ENCODE data around the gene NSF.
"Not testable (repeated sequence)": the region's sequence is repeated elsewhere in the genome, so short reads cannot be mapped to it uniquely, and the experiment has no call there.

Gene NSF

GRCh38 chr17:46742565-46743270 is 152.2 kb downstream of the NSF start:
- Histone ChIP-seq H3K4me3 (ENCODE audit: low read depth, low read length) (no peak overlapping the region), H3K36me3 (ENCODE audit: control insufficient read depth, insufficient read depth, low read length) (no peaks in the 10 kb centered on the region), H3K9me3 (ENCODE audit: control insufficient read depth, insufficient read depth, low read length) (no peaks in the 10 kb centered on the region), H3K9ac (ENCODE audit: low read depth, low read length) (no peak overlapping the region), H3K27me3 (ENCODE audit: control insufficient read depth, insufficient read depth, low read length) (no peaks in the 10 kb centered on the region), H3K4me1 (ENCODE audit: control insufficient read depth, insufficient read depth, low read length) (no peaks in the 10 kb centered on the region)

GRCh38 chr17:46744441-46744840 is 154.0 kb downstream of the NSF start:
- H3K36me3 ChIP-seq (ENCODE audit: control insufficient read depth, insufficient read depth, low read length): no peaks in the 10 kb centered on the region
- H3K9me3 ChIP-seq (ENCODE audit: control insufficient read depth, insufficient read depth, low read length): no peaks in the 10 kb centered on the region
- H3K9ac ChIP-seq (ENCODE audit: low read depth, low read length): no peak overlapping the region
- H3K4me1 ChIP-seq (ENCODE audit: control insufficient read depth, insufficient read depth, low read length): no peaks in the 10 kb centered on the region
- H3K4me3 ChIP-seq (ENCODE audit: low read depth, low read length): no peak overlapping the region
- no peaks in the 10 kb centered on the region for H3K27me3 ChIP-seq (ENCODE audit: control insufficient read depth, insufficient read depth, low read length)

GRCh38 chr17:46745376-46745775 is 154.9 kb downstream of the NSF start:
- H3K27me3 ChIP-seq (ENCODE audit: control insufficient read depth, insufficient read depth, low read length): no peaks in the 10 kb centered on the region
- no peaks in the 10 kb centered on the region for H3K4me1 ChIP-seq (ENCODE audit: control insufficient read depth, insufficient read depth, low read length)
- H3K4me3 ChIP-seq (ENCODE audit: low read depth, low read length): no peak overlapping the region
- no peak overlapping the region for H3K9ac ChIP-seq (ENCODE audit: low read depth, low read length)
- no peaks in the 10 kb centered on the region for H3K36me3 ChIP-seq (ENCODE audit: control insufficient read depth, insufficient read depth, low read length)
- no peaks in the 10 kb centered on the region for H3K9me3 ChIP-seq (ENCODE audit: control insufficient read depth, insufficient read depth, low read length)

- no peaks in the 10 kb centered on the region for H3K36me3 ChIP-seq (ENCODE audit: control insufficient read depth, insufficient read depth, low read length)
- no peaks in the 10 kb centered on the region for H3K9me3 ChIP-seq (ENCODE audit: control insufficient read depth, insufficient read depth, low read length)
- no peaks in the 10 kb centered on the region for H3K4me1 ChIP-seq (ENCODE audit: control insufficient read depth, insufficient read depth, low read length)
- H3K27me3 ChIP-seq (ENCODE audit: control insufficient read depth, insufficient read depth, low read length): no peaks in the 10 kb centered on the region
- H3K9ac ChIP-seq (ENCODE audit: low read depth, low read length): no peak overlapping the region
- no peak overlapping the region for H3K4me3 ChIP-seq (ENCODE audit: low read depth, low read length)
These were observed 161.0 kb downstream of the NSF start for GRCh38 chr17:46751425-46751824.

- Histone ChIP-seq H3K36me3 (ENCODE audit: control insufficient read depth, insufficient read depth, low read length) (no peaks in the 10 kb centered on the region), H3K27me3 (ENCODE audit: control insufficient read depth, insufficient read depth, low read length) (no peaks in the 10 kb centered on the region), H3K9me3 (ENCODE audit: control insufficient read depth, insufficient read depth, low read length) (no peaks in the 10 kb centered on the region), H3K9ac (ENCODE audit: low read depth, low read length) (no peak overlapping the region), H3K4me3 (ENCODE audit: low read depth, low read length) (no peak overlapping the region), H3K4me1 (ENCODE audit: control insufficient read depth, insufficient read depth, low read length) (no peaks in the 10 kb centered on the region)
These were observed 163.3 kb downstream of the NSF start for GRCh38 chr17:46753776-46754175.

GRCh38 chr17:46756081-46756735 is 165.7 kb downstream of the NSF start:
- H3K4me1 ChIP-seq (ENCODE audit: control insufficient read depth, insufficient read depth, low read length): no peaks in the 10 kb centered on the region
- H3K27me3 ChIP-seq (ENCODE audit: control insufficient read depth, insufficient read depth, low read length): no peaks in the 10 kb centered on the region
- H3K36me3 ChIP-seq (ENCODE audit: control insufficient read depth, insufficient read depth, low read length): no peaks in the 10 kb centered on the region
- H3K9ac ChIP-seq (ENCODE audit: low read depth, low read length): no peak overlapping the region
- no peak overlapping the region for H3K4me3 ChIP-seq (ENCODE audit: low read depth, low read length)
- no peaks in the 10 kb centered on the region for H3K9me3 ChIP-seq (ENCODE audit: control insufficient read depth, insufficient read depth, low read length)

- H3K9ac ChIP-seq (ENCODE audit: low read depth, low read length): no peak overlapping the region
- H3K4me1 ChIP-seq (ENCODE audit: control insufficient read depth, insufficient read depth, low read length): no peaks in the 10 kb centered on the region
- H3K4me3 ChIP-seq (ENCODE audit: low read depth, low read length): no peak overlapping the region
- H3K9me3 ChIP-seq (ENCODE audit: control insufficient read depth, insufficient read depth, low read length): no peaks in the 10 kb centered on the region
- no peaks in the 10 kb centered on the region for H3K27me3 ChIP-seq (ENCODE audit: control insufficient read depth, insufficient read depth, low read length)
- no peaks in the 10 kb centered on the region for H3K36me3 ChIP-seq (ENCODE audit: control insufficient read depth, insufficient read depth, low read length)
These were observed 166.4 kb downstream of the NSF start for GRCh38 chr17:46756861-46757260.

- not testable (repeated sequence) for H3K4me3 ChIP-seq (ENCODE audit: low read depth, low read length); H3K27me3 ChIP-seq (ENCODE audit: control insufficient read depth, insufficient read depth, low read length); H3K36me3 ChIP-seq (ENCODE audit: control insufficient read depth, insufficient read depth, low read length); H3K9me3 ChIP-seq (ENCODE audit: control insufficient read depth, insufficient read depth, low read length); H3K4me1 ChIP-seq (ENCODE audit: control insufficient read depth, insufficient read depth, low read length); H3K9ac ChIP-seq (ENCODE audit: low read depth, low read length)
These were observed 167.1 kb downstream of the NSF start for GRCh38 chr17:46757588-46757987.

GRCh38 chr17:46758614-46759013 is 168.1 kb downstream of the NSF start:
- H3K27me3 ChIP-seq (ENCODE audit: control insufficient read depth, insufficient read depth, low read length): no peaks in the 10 kb centered on the region
- no peaks in the 10 kb centered on the region for H3K9me3 ChIP-seq (ENCODE audit: control insufficient read depth, insufficient read depth, low read length)
- no peaks in the 10 kb centered on the region for H3K4me1 ChIP-seq (ENCODE audit: control insufficient read depth, insufficient read depth, low read length)
- no peak overlapping the region for H3K9ac ChIP-seq (ENCODE audit: low read depth, low read length)
- no peak overlapping the region for H3K4me3 ChIP-seq (ENCODE audit: low read depth, low read length)
- no peaks in the 10 kb centered on the region for H3K36me3 ChIP-seq (ENCODE audit: control insufficient read depth, insufficient read depth, low read length)

GRCh38 chr17:46759141-46759540 is 168.7 kb downstream of the NSF start:
- Histone ChIP-seq H3K27me3 (ENCODE audit: control insufficient read depth, insufficient read depth, low read length) (no peaks in the 10 kb centered on the region), H3K36me3 (ENCODE audit: control insufficient read depth, insufficient read depth, low read length) (no peaks in the 10 kb centered on the region), H3K4me1 (ENCODE audit: control insufficient read depth, insufficient read depth, low read length) (no peaks in the 10 kb centered on the region), H3K9me3 (ENCODE audit: control insufficient read depth, insufficient read depth, low read length) (no peaks in the 10 kb centered on the region), H3K9ac (ENCODE audit: low read depth, low read length) (no peak overlapping the region), H3K4me3 (ENCODE audit: low read depth, low read length) (no peak overlapping the region)

GRCh38 chr17:46763416-46763815 is 172.9 kb downstream of the NSF start:
- Histone ChIP-seq H3K4me3 (ENCODE audit: low read depth, low read length) (no peak overlapping the region), H3K4me1 (ENCODE audit: control insufficient read depth, insufficient read depth, low read length) (no peaks in the 10 kb centered on the region), H3K9me3 (ENCODE audit: control insufficient read depth, insufficient read depth, low read length) (no peaks in the 10 kb centered on the region), H3K36me3 (ENCODE audit: control insufficient read depth, insufficient read depth, low read length) (no peaks in the 10 kb centered on the region), H3K27me3 (ENCODE audit: control insufficient read depth, insufficient read depth, low read length) (peaks cover 5% of the 10 kb centered on the region), H3K9ac (ENCODE audit: low read depth, low read length) (no peak overlapping the region)

GRCh38 chr17:46764000-46764708 is 173.7 kb downstream of the NSF start:
- H3K36me3 ChIP-seq (ENCODE audit: control insufficient read depth, insufficient read depth, low read length): no peaks in the 10 kb centered on the region
- no peak overlapping the region for H3K9ac ChIP-seq (ENCODE audit: low read depth, low read length)
- no peaks in the 10 kb centered on the region for H3K9me3 ChIP-seq (ENCODE audit: control insufficient read depth, insufficient read depth, low read length)
- H3K27me3 ChIP-seq (ENCODE audit: control insufficient read depth, insufficient read depth, low read length): peaks cover 12% of the 10 kb centered on the region
- H3K4me3 ChIP-seq (ENCODE audit: low read depth, low read length): no peak overlapping the region
- no peaks in the 10 kb centered on the region for H3K4me1 ChIP-seq (ENCODE audit: control insufficient read depth, insufficient read depth, low read length)
